Stomach (tissue), 4 donors: ENCODE measurements around the gene RGL3.

Experiments used
- CTCF ChIP-seq, 7 experiments: fragments of 450-650 bp in 4 of 7; fragments of 200-600 bp in 3 of 7; sonication (generic) in 3 of 7; IDR thresholded peaks; one replicate each; pipeline ENCODE4 v1.5.1; 2016 to 2019; ENCODE audit warnings: antibody characterized with exemption in 7 of 7, control low read depth in 2 of 7, mild to moderate bottlenecking in 1 of 7
- POLR2A ChIP-seq, 4 donors: fragments of 450-650 bp; IDR thresholded peaks; one replicate each; pipeline ENCODE4 v1.6.1; 2016; ENCODE audit warnings: antibody characterized with exemption in 4 of 4, control low read depth in 2 of 4, mild to moderate bottlenecking in 1 of 4, moderate library complexity in 1 of 4

GRCh38 chr19:11465600-11465999, 46.5 kb upstream of the RGL3 start:
- TF ChIP-seq CTCF (IDR thresholded peaks at IDR 0.05) (no peak), POLR2A (IDR thresholded peaks at IDR 0.05) (no peak)
